Measurements from ENCODE around the gene GOLGA3. TPM values are rescaled to one million over a fixed set of nuclear protein-coding genes. Genes with fewer than 3 reads are reported as not detected.
"Not testable (repeated sequence)": the region's sequence is repeated elsewhere in the genome, so short reads cannot be mapped to it uniquely, and the experiment has no call there.

GOLGA3 gene
- total RNA-seq, 1 donor, result 104 TPM

DNA sequence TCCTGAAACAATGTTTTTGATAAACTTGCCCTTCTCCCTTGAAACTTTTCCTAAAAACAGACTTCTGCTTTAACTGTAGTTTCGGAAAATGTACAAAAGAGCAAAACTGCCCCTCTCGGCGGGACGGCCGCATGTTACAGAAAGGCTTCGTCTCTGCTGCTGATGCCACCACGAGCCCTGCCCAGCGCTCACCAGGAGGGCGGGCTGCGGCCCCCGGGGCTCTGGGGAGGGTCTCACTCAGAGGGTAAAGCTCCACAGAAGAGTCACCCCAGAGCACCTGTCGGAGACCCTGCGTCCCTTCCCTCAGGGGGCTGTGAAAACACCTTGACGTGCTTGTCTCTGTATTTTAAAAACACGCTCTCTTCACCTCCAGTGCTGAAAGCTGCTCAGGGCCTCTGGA lies 12.5 kb upstream of the GOLGA3 start:
- TF ChIP-seq, protein P1, sequence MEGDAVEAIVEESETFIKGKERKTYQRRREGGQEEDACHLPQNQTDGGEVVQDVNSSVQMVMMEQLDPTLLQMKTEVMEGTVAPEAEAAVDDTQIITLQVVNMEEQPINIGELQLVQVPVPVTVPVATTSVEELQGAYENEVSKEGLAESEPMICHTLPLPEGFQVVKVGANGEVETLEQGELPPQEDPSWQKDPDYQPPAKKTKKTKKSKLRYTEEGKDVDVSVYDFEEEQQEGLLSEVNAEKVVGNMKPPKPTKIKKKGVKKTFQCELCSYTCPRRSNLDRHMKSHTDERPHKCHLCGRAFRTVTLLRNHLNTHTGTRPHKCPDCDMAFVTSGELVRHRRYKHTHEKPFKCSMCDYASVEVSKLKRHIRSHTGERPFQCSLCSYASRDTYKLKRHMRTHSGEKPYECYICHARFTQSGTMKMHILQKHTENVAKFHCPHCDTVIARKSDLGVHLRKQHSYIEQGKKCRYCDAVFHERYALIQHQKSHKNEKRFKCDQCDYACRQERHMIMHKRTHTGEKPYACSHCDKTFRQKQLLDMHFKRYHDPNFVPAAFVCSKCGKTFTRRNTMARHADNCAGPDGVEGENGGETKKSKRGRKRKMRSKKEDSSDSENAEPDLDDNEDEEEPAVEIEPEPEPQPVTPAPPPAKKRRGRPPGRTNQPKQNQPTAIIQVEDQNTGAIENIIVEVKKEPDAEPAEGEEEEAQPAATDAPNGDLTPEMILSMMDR (IDR thresholded peaks at IDR 0.05; ENCODE audit: insufficient read depth, low read length), result no peak
- H3K4me3 ChIP-seq (ENCODE audit: low read depth, low read length), result no peak overlapping the region
- DNase-seq (ENCODE audit: low read depth), result no peak

DNA sequence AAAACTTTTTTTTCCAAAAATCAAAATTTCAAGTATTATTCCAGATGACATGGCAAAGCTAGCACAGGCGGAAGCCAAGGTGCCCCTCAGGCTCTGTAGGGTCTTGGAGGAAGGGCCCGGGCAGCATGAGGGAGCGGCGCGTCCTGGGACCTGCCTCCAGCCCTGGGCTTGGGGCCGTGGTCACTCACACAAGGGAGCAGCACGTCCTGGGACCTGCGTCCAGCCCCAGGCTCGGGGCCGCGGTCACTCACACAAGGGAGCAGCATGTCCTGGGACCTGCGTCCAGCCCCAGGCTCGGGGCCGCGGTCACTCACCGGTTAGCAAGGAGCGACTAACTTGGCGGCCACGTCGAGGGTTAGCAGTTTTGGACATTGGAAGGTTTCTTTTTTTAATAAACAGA lies 11.9 kb upstream of the GOLGA3 start:
- TF ChIP-seq, protein P1 (IDR thresholded peaks at IDR 0.05; ENCODE audit: insufficient read depth, low read length), result no peak
- H3K4me3 ChIP-seq (ENCODE audit: low read depth, low read length), result no peak overlapping the region
- no peak for DNase-seq (ENCODE audit: low read depth)

DNA sequence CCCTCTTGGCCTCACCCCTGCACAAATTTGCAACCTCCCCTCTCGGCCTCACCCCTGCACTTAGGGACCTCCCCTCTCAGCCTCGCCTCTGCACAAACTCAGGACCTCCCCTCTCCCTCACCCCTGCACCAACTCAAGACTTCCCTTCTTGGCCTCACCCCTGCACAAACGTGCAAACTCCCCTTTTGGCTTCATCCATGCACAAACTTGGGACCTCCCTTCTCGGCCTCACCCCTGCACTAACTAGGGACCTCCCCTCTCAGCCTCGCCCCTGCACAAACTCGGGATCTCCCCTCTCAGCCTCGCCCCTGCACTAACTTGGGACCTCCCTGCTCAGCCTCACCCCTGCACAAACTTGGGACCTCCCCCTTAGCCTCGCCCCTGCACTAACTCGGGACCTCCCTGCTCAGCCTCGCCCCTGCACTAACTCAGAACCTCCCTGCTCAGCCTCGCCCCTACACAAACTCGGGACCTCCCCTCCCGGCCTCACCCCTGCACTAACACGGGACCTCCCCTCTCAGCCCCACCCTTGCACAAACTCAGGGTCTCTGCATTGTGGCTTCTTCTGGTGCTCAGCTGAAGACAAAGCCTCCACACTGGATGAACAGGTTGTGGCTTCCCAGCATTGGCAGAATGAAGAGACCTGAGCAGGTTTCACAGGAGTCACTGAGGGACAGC lies 11.0 kb upstream of the GOLGA3 start:
- no peak for DNase-seq (ENCODE audit: low read depth)
- no peak overlapping the region for H3K4me3 ChIP-seq (ENCODE audit: low read depth, low read length)
- TF ChIP-seq, protein P1 (IDR thresholded peaks at IDR 0.05; ENCODE audit: insufficient read depth, low read length), result no peak

DNA sequence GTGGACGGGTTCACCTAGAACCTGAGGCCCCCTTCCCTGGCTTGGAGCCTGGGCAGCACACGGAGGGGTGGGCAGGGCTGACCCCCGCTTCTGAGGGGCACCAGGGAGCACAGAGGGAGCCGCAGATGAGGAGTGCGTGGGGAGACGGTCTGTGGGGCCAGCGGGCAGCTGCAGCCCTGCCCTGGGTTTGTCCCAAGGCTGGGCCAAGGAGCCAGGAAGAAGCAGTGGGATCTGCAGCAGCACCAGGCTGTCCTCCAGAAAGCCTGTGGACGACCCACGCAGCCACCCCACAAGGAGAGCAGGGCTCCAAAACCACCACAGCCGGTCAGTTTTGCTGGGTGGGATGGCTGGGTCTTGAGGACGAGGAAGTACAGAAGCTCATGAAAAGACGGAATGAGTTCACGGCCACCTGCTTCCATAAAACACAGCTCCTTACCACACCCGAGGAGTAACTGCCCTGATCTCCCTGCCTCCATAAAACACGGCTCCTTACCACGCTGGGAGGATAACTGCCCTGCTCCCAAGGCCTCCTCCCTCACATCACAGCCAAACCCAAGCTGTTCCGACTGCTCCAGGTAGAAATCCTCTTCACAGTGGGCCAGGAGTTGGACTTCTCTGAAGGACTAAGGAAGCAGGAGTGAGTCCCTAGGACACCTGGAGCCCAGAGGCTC lies 9.9 kb upstream of the GOLGA3 start:
- TF ChIP-seq, protein P1 (IDR thresholded peaks at IDR 0.05; ENCODE audit: insufficient read depth, low read length), result no peak
- no peak for DNase-seq (ENCODE audit: low read depth)
- no peak overlapping the region for H3K4me3 ChIP-seq (ENCODE audit: low read depth, low read length)

DNA sequence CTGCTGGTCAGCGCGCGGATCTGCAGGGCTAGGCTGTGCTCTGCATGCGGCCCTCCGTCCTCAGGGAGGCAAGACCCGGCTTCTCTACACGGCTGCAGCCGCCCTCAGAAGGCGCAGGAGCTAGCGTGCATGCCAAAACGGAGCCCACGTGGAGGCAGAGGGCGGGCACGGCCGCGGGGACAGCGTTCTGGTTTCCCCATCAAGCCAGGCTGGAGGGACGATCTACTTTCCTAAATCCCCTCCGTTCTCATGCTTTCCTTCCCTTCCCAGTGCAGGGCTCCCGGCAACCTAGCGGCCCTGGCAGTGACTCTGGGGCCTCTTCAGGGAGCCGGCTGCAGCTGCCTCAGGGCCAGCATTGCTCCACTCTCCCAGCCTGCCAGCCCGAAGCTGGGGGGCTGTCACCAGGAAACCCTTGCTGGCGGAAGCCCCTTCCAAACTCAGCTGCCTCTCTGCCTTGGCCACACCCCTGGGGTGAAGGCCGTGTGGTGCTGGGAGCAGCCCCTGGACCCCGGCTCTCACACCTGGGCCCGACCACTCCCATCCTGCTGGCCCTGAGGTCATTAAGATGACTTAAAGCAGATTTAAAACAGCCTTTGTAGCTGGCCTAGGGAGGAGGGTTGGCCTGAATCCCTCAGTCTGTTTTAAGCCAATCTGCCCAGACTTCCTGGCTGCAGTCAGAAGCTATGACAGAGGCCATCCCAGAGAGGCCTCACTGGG lies 9.2 kb upstream of the GOLGA3 start:
- DNase-seq (ENCODE audit: low read depth), result peak; percentile 30
- TF ChIP-seq, protein P1 (IDR thresholded peaks at IDR 0.05; ENCODE audit: insufficient read depth, low read length), result no peak
- H3K4me3 ChIP-seq (ENCODE audit: low read depth, low read length), result no peak overlapping the region

DNA sequence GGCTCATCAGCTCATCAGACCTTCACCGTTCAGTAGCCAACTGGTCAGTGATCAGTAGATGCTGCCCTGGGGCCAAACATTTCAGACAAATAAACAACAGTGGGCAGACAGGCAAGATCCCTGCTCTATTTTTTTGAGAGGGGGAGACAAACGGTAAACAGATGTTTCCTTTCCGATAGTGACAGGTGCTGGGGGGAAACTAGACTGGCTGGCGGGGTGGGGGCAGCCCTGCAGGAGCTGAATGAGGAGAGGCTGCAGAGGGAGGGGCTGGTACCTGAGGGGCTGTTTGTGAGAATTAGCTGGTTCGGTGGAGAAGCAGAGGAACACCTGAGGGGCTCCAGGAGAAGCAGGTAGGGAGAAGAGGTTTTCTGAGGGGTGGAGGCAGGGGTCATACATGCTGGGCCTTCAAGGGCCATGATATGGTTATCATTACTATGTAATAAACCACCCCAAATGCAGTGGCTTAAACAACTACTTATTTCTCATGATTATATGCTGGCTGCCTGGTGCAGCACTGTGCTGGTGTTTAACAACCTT lies 8.2 kb upstream of the GOLGA3 start:
- DNase-seq (ENCODE audit: low read depth), result no peak
- H3K4me3 ChIP-seq (ENCODE audit: low read depth, low read length), result no peak overlapping the region
- TF ChIP-seq, protein P1 (IDR thresholded peaks at IDR 0.05; ENCODE audit: insufficient read depth, low read length), result no peak

DNA sequence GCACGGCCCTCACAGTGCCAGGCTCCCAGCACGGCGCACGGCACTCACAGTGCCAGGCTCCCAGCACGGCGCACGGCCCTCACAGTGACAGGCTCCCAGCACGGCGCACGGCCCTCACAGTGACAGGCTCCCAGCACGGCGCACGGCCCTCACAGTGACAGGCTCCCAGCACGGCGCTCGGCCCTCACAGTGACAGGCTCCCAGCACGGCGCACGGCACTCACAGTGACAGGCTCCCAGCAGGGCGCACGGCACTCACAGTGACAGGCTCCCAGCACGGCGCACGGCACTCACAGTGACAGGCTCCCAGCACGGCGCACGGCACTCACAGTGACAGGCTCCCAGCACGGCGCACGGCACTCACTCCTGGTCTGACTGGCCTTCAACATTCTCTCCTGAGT lies 7.6 kb upstream of the GOLGA3 start:
- DNase-seq (ENCODE audit: low read depth); H3K4me3 ChIP-seq (ENCODE audit: low read depth, low read length): not testable (repeated sequence)

All from fibroblast of the aortic adventitia (primary cell).